ENCODE results near the gene HDAC4. TPM values are rescaled to one million over a fixed set of nuclear protein-coding genes. Genes with fewer than 3 reads are reported as not detected.

The HDAC4 gene
- total and polyA plus RNA-seq, 9 of the 15 experiments (the other 6 are each of a cell fraction or from before 2014, with no cell fraction given), result 0.11 to 20.2 (median 4.0) TPM

DNA sequence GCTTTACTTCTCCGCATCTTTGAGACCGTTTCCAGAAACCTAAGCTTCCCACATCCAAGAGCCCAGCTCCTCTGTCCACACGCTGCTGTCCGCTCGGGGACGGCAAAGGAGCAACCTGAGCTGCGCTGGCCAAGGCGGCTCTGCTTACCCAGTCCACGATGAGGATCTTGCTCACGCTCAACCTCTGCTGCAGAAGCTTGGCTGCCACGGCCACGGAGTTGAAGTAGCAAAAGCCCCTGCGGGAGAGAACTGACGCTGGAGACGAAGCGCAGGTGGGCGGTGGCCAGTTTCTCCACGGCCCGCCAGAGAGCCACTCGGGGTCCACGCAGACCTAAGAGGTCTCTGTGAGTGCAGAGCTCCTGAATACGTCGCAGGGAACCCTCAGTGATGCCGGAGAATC, 316.8 kb downstream of the HDAC4 start:
- Histone ChIP-seq H3K9ac (ENCODE audit: insufficient read depth in 1 of 2, low read depth in 2 of 2, low read length in 2 of 2) (no peak overlapping the region), H3K79me2 (ENCODE audit: control insufficient read depth, insufficient read depth, low read length) (no peaks in the 10 kb centered on the region), H3K9me3 (replicated peaks; ENCODE audit: control insufficient read depth, insufficient read depth, low read depth, low read length) (no peaks in the 10 kb centered on the region), H3K4me3 (no peak overlapping the region), H3K27ac (ENCODE audit: extremely low read depth, low read depth, low read length) (no peak overlapping the region), H3K36me3 (ENCODE audit: control insufficient read depth, insufficient read depth, low read length) (0 out of 3 replicates have a peak, but pooled peaks cover 2% of the 10 kb centered on the region), H3K27me3 (ENCODE audit: control insufficient read depth in 2 of 2, insufficient read depth in 2 of 2, low read length in 2 of 2) (no peaks in the 10 kb centered on the region), H4K20me1 (replicated peaks; ENCODE audit: control insufficient read depth, insufficient read depth, low read length) (no peaks in the 10 kb centered on the region), H3K4me2 (ENCODE audit: insufficient read depth, low read length) (no peak overlapping the region), H2AFZ (ENCODE audit: low read depth, low read length) (no peak overlapping the region), H3K9me1 (ENCODE audit: control insufficient read depth, insufficient read depth, low read length) (peaks cover 7% of the 10 kb centered on the region), H3K4me1 (replicated peaks in 1 of 2; ENCODE audit: control insufficient read depth in 2 of 2, insufficient read depth in 2 of 2, low read length in 2 of 2) (peaks cover 20 to 21% of the 10 kb centered on the region in 2 experiments; a peak in 4 of 5 replicates)
- ChIA-PET CTCF (ENCODE audit: low intra/inter-chr PET ratio) (no interaction called here), POLR2A (no interaction called here)
- no TSS peak for BruUV-seq (replicated peaks)
- no peak for ATAC-seq
- no peak for FAIRE-seq
- in situ Hi-C loops (cut with MboI), result no loop called here
- intact Hi-C loops (cut with micrococcal nuclease), result no loop called here
- no peak for TF ChIP-seq ZSCAN32 (CRISPR knock-in tag; IDR thresholded peaks at IDR 0.05)
- TF ChIP-seq, protein P1, sequence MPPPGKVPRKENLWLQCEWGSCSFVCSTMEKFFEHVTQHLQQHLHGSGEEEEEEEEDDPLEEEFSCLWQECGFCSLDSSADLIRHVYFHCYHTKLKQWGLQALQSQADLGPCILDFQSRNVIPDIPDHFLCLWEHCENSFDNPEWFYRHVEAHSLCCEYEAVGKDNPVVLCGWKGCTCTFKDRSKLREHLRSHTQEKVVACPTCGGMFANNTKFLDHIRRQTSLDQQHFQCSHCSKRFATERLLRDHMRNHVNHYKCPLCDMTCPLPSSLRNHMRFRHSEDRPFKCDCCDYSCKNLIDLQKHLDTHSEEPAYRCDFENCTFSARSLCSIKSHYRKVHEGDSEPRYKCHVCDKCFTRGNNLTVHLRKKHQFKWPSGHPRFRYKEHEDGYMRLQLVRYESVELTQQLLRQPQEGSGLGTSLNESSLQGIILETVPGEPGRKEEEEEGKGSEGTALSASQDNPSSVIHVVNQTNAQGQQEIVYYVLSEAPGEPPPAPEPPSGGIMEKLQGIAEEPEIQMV (tag; conservative IDR thresholded peaks at IDR 0.05; ENCODE audit: low read depth), result no peak
- no peak for TF ChIP-seq ATF7 (IDR thresholded peaks at IDR 0.05)
- TF ChIP-seq, protein P2, sequence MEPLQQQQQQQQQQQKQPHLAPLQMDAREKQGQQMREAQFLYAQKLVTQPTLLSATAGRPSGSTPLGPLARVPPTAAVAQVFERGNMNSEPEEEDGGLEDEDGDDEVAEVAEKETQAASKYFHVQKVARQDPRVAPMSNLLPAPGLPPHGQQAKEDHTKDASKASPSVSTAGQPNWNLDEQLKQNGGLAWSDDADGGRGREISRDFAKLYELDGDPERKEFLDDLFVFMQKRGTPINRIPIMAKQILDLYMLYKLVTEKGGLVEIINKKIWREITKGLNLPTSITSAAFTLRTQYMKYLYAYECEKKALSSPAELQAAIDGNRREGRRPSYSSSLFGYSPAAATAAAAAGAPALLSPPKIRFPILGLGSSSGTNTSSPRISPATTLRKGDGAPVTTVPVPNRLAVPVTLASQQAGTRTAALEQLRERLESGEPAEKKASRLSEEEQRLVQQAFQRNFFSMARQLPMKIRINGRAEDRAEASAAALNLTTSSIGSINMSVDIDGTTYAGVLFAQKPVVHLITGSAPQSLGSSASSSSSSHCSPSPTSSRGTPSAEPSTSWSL (CRISPR knock-in tag; IDR thresholded peaks at IDR 0.05; ENCODE audit: borderline replicate concordance), result no peak
- TF ChIP-seq RBM17 (IDR thresholded peaks at IDR 0.05; ENCODE audit: borderline replicate concordance, low read depth, low read length), result no peak
- no peak for DNase-seq (ENCODE audit: extremely low read depth in 1 of 4, low spot score in 3 of 4)
- 93% methylated on average over 17 of the region's 24 CpGs for WGBS (ENCODE audit: insufficient coverage, low coverage, missing lambda C conversion rate)
